ENCODE results near the gene ATG2A.

Gene ATG2A

DNA sequence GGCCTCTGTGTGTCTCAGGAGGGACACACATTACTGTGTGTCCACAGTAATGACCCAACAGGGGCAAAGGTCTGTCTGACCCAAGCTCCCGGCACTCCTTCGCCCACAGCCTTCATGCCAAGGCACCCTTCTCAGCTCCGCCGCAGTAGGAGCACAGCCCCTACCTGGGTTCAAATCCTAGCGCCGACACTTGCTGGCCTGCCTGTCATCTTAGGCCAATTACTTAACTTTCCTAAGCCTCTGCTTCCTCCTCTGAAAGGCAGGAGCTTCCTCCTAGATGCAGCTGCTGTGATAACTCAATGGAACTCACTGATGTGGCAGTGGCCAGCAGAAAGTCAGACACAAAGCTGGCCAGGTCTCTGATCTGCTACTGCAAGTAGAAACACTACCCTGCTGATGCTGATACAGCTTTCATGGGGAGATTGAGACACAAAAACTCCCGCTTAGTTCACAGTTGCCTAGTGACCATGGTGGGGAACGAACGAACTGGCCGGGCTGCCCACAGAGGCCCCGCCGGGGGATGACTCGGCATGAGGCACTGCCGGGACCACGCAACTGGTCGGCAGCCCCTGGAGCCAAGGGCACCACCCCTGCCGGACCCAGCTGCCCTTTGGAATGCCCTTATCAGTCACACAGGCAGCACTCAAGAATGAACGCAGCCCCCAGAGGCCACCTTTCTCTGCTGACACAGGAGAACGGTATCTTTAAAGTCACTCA lies 46.7 kb downstream of the ATG2A start:
- no peak for DNase-seq (ENCODE audit: low spot score)

DNA sequence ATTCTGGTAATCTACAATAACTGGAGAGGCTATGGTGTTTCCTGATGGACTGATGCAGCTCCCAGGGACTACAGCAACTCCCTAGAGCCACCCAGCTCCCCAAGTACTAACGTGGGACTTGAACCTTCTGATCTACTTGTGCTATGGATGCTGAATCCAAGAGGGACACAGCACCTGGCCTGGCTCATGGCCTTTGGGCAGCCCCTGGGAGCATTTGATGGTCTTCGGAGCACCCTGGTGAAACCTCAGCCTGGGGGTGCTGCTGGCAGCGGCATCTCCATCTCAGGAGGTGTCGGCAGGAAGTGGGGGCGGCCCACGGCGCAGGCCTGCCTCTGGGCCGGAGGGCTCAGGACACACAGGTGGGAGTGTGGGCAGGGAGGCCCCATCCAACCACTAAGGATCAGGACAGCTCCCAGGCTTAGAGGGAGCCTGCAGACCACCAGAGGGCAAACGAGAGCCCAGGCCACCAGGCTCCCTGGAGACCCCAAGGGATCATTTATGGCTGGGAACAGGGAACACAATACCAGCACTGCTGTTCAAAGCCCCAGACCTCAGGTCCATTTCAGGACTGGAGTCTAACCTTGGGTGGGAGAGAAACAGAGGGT lies 47.3 kb downstream of the ATG2A start:
- DNase-seq (ENCODE audit: low spot score): no peak

DNA sequence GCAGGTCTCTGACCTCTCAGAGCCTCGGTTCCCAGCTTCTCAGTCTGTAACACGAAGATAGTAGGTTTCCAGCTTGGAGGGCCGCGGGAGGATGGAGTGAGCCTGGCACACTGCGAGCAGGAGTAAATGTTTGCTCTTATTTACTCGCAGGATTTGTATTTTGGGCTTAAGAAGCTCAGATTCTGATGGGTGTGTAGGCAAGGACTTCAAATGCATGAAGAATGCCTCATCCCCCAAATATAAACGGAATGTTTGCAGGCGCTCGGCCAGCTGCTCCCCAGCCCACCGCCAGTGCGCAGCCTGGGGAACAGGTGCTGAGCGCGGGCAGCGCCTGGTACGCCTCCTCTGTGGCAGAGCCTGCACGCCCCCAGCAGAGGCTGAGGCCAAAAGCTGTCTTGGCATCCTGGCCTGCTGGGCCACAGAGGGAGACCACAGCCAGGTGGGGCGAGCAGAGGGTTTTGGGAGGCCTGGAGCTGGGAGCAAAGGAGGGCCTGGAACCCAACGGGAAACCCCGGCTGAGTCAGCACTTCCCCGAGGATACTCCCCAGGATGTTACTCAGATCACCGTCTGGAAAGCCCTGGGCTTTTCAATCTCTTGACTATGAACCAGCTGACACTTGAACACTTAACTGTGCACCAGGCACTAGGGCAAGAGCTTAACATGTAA lies 48.0 kb downstream of the ATG2A start:
- DNase-seq (ENCODE audit: low spot score): no peak

DNA sequence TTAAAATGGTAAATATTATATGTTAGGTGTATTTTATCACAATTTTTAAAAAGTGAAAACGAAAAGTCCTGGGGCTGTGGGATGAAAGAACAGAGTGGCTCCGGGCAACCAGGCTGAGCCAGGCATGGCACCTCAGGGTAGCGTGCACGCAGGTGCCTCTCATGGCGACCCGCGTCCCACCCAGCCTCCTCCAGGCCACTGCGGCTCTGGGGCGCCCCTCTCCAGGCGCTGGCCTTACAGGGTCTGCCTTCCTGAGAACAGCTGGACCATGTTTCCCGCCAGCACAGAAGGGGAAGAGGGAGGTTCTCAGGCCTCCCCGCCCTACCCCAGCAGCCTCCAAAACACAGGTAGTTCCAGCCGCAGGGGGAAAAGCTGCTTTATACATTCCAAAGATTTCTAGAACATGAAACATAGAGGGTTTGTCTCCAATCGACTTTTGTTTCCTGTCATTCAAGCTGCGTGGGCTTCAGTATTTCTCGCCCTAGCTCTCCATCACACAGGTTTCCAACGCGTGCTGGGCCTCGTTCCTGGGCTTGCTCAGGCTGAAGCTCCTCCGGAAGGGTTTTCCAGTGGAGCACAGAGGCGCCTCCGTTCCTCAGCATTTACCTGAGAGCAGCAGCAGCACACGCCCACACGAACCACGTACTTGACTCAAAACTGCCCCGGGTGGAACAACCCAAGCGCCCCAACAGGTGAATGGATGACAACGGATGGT lies 49.1 kb downstream of the ATG2A start:
- DNase-seq (ENCODE audit: low spot score): no peak

DNA sequence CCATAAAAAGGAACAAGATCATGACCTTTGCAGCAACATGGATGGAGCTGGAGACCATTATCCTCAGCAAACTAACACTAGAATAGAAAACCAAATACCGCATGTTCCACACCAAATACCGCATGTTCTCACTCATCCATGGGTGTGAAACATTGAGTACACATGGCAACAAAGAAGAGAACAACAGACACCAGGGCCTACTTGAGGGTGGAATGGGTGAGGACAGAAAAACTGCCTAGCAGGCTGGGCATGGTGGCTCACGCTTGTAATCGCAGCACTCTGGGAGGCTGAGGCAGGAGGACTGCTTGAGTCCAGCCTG lies 50.9 kb downstream of the ATG2A start:
- no peak for DNase-seq (ENCODE audit: low spot score)

DNA sequence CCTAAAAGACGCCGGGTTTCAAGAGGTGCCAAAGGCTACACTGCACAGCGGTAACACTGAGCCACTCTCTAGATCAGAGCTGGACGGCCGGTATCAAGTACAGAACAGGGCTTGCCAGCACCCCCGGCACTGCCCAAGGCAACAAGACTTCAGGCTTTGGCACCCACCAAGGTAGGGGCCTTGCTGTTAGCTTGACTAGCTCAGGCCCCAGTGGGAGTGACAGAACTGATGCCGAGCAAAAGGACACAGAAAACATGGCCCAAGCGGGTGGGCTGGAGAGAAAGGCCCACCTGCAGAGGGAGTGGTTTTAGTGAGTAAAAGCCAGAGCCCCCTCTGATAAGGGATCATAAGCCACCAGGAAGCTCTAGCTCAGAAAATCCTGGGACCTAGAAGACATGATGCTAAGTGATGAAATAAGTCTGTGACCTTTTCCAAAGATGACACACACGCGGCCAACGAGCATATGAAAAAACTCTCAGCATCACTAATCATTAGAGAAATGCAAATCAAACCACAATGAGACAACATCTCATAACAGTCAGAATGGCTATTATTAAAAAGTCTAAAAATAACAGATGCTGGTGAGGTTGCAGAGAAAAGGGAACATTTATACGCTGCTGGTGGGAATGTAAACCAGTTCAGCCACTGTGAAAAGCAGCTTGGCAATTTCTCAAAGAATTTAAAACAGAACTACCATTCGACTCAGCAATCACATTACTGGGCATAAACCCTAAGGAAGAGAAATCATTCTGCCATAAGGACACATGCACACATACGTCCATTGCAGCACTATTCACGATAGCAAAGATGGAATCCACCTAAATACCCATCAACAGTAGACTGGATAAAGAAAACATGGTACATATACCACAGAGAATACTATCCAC lies 51.5 kb downstream of the ATG2A start:
- DNase-seq (ENCODE audit: low spot score): peak; percentile 59

DNA sequence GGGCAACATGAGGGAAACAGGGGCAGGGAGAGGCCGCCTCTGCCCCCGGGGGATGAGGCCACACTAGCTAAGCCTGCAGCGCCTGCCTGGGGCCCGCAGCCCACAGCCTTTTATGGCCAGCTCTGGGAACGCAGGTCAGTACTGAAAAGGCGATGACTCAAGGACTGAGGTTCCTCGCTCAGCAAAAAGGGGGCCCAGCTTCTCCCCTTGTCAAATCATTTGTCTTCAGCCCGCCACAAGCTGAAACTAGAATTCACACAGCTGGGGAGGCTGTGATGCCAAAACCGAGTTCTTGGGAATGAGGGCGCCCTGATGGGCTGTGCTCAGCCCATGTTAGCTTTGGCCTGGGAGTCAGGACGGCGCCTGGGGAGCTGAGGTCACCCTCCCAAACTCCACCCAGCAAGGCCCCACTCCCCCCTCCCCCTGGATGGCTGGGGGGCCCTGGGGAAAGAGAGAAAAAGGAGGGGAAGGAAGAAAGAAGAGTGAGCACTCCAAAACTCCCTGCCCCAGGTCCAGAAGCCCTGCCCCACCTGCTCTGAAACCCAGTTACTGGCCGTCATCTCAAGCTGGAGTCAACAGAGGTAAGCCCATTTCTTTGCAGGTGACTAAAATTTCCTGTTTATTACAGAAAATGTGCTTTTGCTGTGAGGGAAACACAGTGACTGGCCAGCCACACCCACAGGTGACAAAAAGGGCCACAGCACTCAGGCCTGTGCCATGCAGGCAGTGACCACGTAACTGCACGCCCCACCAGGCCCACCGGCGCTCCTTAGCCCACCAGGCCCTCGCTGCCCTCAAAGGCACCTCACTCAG lies 52.3 kb downstream of the ATG2A start:
- no peak for DNase-seq (ENCODE audit: low spot score)

DNA sequence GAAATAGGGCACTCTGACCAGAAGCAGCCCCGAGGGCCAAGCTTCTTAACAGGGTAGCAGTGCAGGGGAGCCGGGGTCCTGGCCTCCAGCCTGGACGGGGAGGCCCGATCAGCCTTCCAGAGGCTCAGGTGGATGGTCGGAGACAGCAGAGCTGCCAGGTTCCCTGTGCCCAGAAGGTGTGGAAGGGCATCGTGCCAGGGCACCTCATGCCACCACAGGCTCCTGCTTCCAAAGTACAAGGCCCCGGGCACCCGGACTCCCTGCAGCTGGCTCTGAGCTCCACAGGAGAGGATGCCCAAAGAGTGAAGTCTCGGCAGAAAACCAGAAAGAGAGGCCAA lies 52.9 kb downstream of the ATG2A start:
- no peak for DNase-seq (ENCODE audit: low spot score)

DNA sequence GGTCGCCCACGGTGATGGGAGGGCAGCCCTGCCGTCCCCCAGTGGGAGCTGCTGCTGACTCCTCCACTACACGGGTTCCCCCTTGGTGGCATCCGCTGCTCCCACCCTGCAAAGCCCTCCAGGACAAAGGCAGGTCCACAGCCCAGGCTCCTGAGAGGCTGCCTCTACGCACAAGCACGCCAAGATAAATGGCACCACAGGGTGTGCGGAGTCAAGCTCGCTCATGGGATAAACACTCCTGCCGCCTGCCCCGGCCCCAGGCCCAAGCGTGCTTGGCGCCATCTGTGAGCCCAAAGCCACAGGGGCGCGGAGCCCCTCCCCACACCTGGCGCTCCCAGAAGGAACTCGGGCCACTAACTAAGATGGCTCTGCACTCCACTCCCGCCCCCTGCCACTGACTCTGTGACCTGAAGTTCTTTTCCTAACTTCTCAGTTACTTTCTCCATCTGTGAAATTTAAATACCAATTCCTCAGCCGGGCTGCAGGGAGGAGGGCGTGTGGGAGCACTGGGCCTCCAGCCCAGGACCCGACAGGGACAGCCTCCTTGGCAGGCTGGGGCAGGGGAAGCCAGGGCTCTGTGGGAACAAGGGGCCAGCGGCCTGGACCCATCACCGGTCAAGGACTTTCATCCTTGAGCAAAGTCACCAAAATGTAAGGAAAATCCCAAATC lies 53.5 kb downstream of the ATG2A start:
- DNase-seq (ENCODE audit: low spot score): no peak

DNA sequence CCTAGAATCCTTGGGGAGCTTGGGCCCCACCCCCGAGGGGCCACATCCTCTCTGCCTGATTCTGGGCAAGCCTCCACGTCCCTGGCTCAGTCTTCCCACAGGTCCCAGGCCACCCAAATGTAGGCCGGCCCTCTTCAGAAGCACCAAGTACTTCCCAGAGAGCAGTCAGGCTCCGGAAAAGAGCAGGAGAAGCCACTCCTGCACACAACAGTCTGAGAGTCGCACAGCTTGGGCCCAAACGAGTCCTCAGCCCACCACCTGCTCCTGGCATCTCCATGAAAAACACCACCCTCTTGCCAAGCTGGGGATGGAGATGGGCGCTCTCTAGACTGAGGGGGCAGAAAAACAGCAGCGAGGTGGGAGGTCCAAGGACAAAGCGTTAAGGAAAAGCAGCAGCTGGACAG lies 54.0 kb downstream of the ATG2A start:
- DNase-seq (ENCODE audit: low spot score): no peak

DNA sequence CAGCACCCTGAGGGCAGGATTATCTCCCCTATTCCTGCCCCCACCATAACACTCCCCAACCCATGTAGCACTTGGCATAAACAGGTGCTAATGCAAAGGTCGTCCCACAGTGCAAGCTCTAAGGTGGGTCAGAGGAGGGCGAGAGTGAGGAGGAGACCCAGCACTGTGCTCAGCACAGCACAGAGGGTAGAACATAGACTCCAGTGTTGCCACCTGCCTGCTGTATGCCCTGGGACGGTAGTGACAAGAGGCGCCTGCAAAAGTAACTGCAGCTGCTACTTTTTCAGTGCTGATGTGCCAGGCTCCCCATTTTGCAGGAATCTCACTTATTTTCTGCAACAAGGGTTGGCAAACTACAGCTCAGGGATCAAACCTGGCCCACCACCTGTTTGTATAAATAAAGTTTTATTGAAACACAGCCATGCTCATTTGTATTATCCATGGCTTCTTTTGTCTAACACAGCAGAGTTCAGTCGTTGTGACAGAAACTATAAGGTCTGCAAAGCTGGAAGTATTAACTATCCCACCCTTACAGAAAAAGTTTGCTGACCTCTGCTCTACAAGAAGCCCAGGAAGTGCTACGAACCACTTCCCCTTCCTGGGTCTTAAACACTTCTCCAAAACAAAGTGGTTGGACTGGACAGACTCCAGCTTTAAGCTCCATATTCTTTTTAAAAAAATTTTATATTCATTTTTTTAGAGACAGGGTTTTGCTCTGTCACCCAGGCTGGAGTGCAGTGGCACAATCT lies 55.6 kb downstream of the ATG2A start:
- no peak for DNase-seq (ENCODE audit: low spot score)

DNA sequence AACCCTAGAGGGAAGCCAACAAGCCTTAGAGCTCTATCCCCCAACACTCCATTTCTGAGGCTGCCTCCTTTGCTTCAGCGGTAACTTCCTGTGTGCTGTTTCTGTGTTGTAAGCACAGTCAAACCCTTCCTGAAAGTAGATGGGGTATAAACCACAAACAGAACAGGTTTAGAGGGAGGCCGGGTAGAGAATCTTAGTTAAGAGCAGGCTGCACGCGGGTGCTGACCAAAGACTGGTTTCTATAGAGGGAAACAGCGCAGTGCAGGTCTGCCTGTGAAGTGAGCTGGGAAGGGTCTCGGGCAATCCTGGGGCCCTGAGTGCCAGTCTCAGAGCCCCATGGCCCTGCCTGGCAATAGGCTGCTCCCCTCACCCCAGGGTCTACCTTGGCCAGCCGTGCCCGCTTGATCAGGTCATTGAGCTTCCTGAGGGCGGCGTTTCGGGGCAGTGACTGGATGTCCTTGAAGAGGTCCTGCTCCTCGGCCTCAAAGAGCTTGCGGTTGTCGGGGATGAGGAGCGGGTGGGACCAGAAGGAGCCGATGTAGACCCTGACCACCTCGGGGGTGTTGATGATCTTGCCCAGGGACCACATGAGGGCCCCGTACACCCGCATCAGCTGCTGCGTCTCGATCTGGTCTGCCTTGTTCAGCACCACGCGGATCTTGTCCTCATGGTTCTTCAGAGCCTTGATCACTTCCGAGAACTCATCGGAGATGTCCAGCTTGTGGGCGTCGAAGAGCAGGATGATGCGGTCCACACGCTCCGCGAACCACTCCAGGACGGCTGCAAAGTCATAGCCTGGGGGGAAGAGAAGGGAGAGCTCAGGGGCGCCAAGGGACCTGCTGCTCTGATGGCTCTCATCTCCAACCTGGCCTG lies 57.2 kb downstream of the ATG2A start:
- DNase-seq (ENCODE audit: low spot score): peak; percentile 71

DNA sequence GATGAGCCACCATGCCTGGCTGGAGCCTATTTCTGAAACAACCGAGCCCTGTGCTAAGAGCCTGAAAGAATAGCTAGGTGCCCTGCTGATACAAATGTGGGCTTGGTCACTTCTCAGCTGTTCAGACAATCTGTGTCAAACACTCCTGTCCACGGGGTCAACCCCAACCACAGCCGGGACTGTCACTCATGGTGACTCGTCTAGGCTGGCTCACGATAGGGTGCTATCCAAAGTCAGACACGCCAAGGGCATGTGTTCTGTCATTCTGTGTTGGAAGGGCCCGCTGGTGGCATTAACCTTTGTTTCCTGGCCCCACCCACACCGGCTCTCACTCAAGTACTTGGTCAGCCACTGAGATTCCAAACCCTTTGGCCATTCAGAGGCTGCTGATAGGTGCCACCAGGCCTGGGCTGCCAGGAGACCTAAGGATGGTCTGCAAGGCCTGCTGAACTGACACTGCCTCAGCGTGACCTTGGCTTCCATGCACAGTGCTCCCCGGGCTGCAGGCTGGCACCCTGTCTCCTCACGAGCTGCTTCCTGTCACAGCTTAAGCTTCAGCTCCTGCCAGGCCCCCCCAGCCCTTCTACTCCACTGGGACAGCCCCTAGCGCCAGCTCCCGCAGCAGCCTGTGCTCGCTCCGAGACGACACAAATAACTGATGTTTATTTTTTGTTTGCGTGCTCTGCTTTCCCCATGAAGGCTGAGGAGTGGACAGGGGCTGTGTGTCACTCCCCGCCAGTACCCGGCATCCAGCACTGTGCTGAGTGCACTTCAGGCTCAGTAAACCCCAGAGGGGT lies 58.3 kb downstream of the ATG2A start:
- no peak for DNase-seq (ENCODE audit: low spot score)

DNA sequence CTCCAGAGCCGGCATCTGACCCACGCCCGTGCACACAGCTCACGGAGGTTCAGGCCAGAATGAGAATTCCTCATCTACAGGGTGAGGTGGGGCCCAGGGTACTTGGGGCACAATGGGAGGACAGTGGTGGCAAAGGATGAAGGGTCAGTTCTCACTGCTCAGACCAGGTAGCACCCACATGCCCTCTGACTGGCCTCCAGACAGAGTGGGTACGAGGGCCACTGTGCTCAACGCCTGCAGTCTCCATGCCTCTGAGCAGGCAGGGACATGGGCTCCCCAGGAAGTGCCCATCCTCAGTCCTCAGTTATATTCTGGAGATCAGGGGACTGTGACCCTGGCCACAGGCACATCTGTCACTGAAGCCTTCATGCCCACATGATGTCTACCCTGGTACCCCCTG lies 59.5 kb downstream of the ATG2A start:
- DNase-seq (ENCODE audit: low spot score): no peak

DNA sequence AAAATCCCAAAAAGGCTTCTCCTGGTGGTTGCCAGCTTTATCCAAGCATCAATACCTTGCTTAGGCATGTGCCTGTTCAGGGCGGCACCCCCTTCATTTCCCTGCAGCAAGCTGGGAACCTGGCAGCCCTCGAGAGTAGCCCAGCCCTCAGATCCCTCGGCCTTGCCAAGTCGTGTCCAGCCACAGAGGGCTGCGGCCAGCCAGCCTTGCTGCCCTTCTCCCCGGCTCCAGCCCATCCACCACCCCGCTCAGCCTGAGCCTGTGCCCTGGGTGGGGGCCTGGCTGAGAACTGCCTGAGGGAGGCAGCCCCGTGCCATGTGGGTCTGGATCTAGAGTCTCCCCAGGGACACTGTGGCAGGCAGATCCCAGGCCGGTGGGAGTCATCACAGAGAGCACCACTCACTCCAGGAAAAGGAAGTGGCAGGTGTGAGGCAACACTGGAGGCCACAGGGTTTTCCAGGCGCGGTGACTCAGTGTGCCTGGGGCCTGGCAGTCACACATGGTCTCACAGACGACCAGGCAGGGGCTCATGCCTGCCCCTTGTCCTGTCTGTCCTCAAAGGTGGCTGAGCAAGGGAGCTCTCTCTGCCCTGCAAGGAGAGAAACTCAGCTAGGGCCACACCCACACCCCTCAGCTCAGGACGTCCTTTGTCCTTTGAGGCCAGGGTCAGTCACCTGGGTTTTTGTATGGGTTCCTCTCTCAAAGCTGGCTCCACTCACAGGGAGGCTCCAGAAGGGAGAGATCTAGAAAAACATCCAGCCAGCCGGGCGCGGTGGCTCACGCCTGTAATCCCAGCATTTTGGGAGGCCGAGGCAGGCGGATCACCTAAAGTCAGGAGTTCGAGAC lies 60.4 kb downstream of the ATG2A start:
- DNase-seq (ENCODE audit: low spot score): no peak

DNA sequence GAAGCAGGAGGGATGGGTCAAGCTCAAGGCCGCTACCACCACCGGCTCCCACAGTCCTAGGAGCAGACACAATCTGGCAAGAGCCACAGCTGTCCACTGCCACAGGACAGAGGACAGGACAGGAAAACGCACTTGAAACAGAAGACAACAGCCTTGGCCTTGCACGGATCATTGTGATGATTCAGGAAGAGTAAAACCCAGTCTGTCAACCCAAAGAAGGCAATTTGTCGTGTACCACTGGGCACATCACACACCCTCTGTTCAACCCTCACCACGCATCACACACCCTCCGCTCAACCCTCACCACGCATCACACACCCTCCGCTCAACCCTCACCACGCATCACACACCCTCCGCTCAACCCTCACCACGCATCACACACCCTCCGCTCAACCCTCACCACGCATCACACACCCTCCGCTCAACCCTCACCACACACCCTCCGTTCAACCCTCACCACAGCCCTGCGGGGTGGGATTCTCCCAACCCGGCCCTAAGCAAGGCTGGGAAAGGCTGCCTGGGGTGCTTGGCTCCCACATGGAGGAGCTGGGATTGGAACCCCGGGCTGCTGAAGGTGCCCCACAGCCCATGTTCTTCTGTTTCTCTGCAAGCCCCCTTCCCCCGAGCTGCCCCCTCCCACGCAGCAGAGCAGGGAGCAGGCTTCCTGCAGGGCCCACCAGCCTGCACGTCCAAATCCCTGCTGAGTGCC lies 61.3 kb downstream of the ATG2A start:
- DNase-seq (ENCODE audit: low spot score): no peak
